ENCODE data around the gene SIX2. TPM values are rescaled to one million over a fixed set of nuclear protein-coding genes. Genes with fewer than 3 reads are reported as not detected.
A peak's percentile ranks its signal among the peaks of the same experiment; 100 is the strongest.

Gene SIX2
- total and polyA plus RNA-seq, 2 donors from 2014 or later, result 0.28 to 0.62 TPM

GRCh38 chr2:45046786-45047185 lies 37.5 kb upstream of the SIX2 start:
- no peaks in the 10 kb centered on the region for H3K36me3 ChIP-seq (ENCODE audit: control insufficient read depth in 2 of 3, insufficient read depth in 3 of 3, low read length in 3 of 3)
- DNase-seq (no peak), FAIRE-seq (no peak)
- no peak overlapping the region for H3K4me3 ChIP-seq (ENCODE audit: low read length in 3 of 3)
- intact Hi-C loops (cut with DNase I), result no loop called here
- no peak overlapping the region for H3K27ac ChIP-seq (ENCODE audit: low read depth in 2 of 2, low read length in 2 of 2)
- peaks cover 4% of the 10 kb centered on the region for H3K27me3 ChIP-seq (ENCODE audit: control insufficient read depth, insufficient read depth, low read length)
- TF ChIP-seq CTCF (IDR thresholded peaks at IDR 0.05; ENCODE audit: borderline replicate concordance, extremely low read depth, insufficient read depth), result no peak
- H3K4me1 ChIP-seq (ENCODE audit: control insufficient read depth in 2 of 3, insufficient read depth in 2 of 3, low read depth in 1 of 3, low read length in 3 of 3), result no peaks in the 10 kb centered on the region
- H3K9ac ChIP-seq (ENCODE audit: low read length in 3 of 3), result no peak overlapping the region
- H3K9me3 ChIP-seq (ENCODE audit: control insufficient read depth in 2 of 3, insufficient read depth in 1 of 3, low read length in 3 of 3), result no peaks in the 10 kb centered on the region

GRCh38 chr2:45045706-45046105 lies 36.5 kb upstream of the SIX2 start:
- FAIRE-seq (no peak), DNase-seq (no peak)
- no peaks in the 10 kb centered on the region for H3K9me3 ChIP-seq (ENCODE audit: control insufficient read depth in 2 of 3, insufficient read depth in 1 of 3, low read length in 3 of 3)
- H3K36me3 ChIP-seq (ENCODE audit: control insufficient read depth in 2 of 3, insufficient read depth in 3 of 3, low read length in 3 of 3), result no peaks in the 10 kb centered on the region
- TF ChIP-seq CTCF (IDR thresholded peaks at IDR 0.05; ENCODE audit: borderline replicate concordance, extremely low read depth, insufficient read depth), result no peak
- H3K27ac ChIP-seq (ENCODE audit: low read depth in 2 of 2, low read length in 2 of 2), result no peak overlapping the region
- intact Hi-C loops (cut with DNase I), result no loop called here
- no peak overlapping the region for H3K4me3 ChIP-seq (ENCODE audit: low read length in 3 of 3)
- peaks cover 4% of the 10 kb centered on the region for H3K27me3 ChIP-seq (ENCODE audit: control insufficient read depth, insufficient read depth, low read length)
- no peaks in the 10 kb centered on the region for H3K4me1 ChIP-seq (ENCODE audit: control insufficient read depth in 2 of 3, insufficient read depth in 2 of 3, low read depth in 1 of 3, low read length in 3 of 3)
- no peak overlapping the region for H3K9ac ChIP-seq (ENCODE audit: low read length in 3 of 3)

DNA sequence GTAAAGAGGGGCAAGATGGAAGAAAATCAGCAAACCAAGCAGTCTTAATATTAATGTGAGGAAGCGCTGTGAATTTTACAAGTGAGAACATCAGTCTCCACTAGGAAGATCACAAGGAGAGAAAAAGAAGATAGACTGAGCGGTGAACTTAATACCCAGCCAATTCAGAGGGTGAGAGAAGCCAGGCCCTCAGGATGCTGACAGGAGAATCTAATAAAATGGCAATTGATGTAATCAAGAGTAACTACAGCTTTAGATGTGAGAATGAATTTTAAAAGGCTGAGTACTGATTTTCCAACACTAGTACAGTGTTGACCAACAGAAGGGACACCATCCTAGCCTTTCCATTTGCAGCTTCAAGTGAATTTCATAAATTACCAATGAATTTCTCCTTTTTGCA lies 35.7 kb upstream of the SIX2 start:
- no peak for TF ChIP-seq CTCF (IDR thresholded peaks at IDR 0.05; ENCODE audit: borderline replicate concordance, extremely low read depth, insufficient read depth)
- Histone ChIP-seq H3K4me3 (ENCODE audit: low read length in 3 of 3) (no peak overlapping the region), H3K36me3 (ENCODE audit: control insufficient read depth in 2 of 3, insufficient read depth in 3 of 3, low read length in 3 of 3) (no peaks in the 10 kb centered on the region), H3K9me3 (ENCODE audit: control insufficient read depth in 2 of 3, insufficient read depth in 1 of 3, low read length in 3 of 3) (no peaks in the 10 kb centered on the region), H3K4me1 (ENCODE audit: control insufficient read depth in 2 of 3, insufficient read depth in 2 of 3, low read depth in 1 of 3, low read length in 3 of 3) (no peaks in the 10 kb centered on the region), H3K27ac (ENCODE audit: low read depth in 2 of 2, low read length in 2 of 2) (no peak overlapping the region), H3K9ac (ENCODE audit: low read length in 3 of 3) (no peak overlapping the region), H3K27me3 (ENCODE audit: control insufficient read depth, insufficient read depth, low read length) (peaks cover 2% of the 10 kb centered on the region)
- intact Hi-C loops (cut with DNase I), result no loop called here
- DNase-seq (no peak), FAIRE-seq (no peak)

DNA sequence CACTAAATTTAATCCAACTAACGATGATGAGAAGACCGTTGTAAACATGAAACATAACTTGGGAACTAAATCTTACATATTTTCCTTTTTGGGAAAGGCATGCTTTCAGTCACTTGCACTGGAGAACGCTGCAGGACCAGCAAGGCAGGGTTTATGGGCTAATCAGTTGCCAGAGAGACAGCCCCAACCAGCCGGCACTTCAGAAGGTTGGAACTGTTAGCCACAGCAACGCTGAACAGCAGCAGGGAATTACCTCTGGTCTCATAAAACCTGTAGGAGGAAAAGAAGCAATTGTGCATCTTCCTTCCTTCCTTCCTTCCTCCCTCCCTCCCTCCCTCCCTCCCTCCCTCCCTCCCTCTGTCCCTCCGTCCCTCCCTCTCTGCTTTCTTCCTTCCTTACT lies 33.9 kb upstream of the SIX2 start:
- no peaks in the 10 kb centered on the region for H3K9me3 ChIP-seq (ENCODE audit: control insufficient read depth in 2 of 3, insufficient read depth in 1 of 3, low read length in 3 of 3)
- H3K9ac ChIP-seq (ENCODE audit: low read length in 3 of 3), result no peak overlapping the region
- no peak overlapping the region for H3K4me3 ChIP-seq (ENCODE audit: low read length in 3 of 3)
- DNase-seq (peak in 3 of 5 donors; percentile 39 to 50 (median 45)), FAIRE-seq (no peak)
- intact Hi-C loops (cut with DNase I), result no loop called here
- no peaks in the 10 kb centered on the region for H3K36me3 ChIP-seq (ENCODE audit: control insufficient read depth in 2 of 3, insufficient read depth in 3 of 3, low read length in 3 of 3)
- H3K4me1 ChIP-seq (ENCODE audit: control insufficient read depth in 2 of 3, insufficient read depth in 2 of 3, low read depth in 1 of 3, low read length in 3 of 3), result no peaks in the 10 kb centered on the region
- H3K27ac ChIP-seq (ENCODE audit: low read depth in 2 of 2, low read length in 2 of 2), result no peak overlapping the region
- TF ChIP-seq CTCF (IDR thresholded peaks at IDR 0.05; ENCODE audit: borderline replicate concordance, extremely low read depth, insufficient read depth), result no peak
- H3K27me3 ChIP-seq (ENCODE audit: control insufficient read depth, insufficient read depth, low read length), result peaks cover 2% of the 10 kb centered on the region
